Limb (tissue), 2 donors: ENCODE measurements around the gene COG6.
A peak's percentile ranks its signal among the peaks of the same experiment; 100 is the strongest.

Experiments used
- DNase-seq, 2 donors: peaks; one replicate each; pipeline ENCODE4 v3.0.0-alpha.2; 2016; ENCODE audit errors: extremely low spot score in 2 of 2

The COG6 gene

DNA sequence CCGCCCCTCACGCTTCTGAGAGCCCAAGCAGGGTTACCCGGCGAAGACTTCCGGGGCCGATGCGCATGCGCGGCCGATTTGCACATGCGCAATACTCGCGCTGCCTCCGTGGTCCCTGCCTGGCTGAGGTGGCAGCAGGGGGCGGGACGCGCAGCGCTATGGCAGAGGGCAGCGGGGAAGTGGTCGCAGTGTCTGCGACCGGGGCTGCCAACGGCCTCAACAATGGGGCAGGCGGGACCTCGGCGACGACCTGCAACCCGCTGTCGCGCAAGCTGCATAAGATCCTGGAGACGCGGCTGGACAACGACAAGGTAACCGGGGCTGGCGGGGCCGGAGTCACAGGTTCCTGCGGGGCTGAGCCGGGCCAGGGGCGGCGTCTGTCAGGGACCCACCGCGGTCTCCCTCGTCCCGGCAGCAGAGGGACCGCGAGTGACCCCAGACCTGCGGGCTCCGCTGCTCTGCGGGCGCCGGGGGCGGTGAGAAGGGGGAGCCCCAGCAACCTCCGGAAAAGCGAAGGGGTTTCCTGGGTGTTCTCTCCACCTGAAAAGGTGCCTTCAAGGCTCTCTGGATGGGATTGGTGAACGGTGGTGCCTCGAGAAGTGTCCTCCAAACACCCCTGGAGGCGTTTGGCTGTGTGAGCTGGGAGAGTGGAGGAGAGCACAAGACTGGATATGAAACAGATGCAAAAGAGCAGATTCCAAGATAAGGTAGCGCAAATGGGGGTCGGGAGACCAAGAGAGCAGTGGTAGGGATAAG lies at the start of gene COG6:
TSS of gene COG6 (plus strand) at position 94 of the 756 bp plus-strand sequence. CDS start at position 159, 65 bp downstream.
- peak; percentile 89 to 97 for DNase-seq

DNA sequence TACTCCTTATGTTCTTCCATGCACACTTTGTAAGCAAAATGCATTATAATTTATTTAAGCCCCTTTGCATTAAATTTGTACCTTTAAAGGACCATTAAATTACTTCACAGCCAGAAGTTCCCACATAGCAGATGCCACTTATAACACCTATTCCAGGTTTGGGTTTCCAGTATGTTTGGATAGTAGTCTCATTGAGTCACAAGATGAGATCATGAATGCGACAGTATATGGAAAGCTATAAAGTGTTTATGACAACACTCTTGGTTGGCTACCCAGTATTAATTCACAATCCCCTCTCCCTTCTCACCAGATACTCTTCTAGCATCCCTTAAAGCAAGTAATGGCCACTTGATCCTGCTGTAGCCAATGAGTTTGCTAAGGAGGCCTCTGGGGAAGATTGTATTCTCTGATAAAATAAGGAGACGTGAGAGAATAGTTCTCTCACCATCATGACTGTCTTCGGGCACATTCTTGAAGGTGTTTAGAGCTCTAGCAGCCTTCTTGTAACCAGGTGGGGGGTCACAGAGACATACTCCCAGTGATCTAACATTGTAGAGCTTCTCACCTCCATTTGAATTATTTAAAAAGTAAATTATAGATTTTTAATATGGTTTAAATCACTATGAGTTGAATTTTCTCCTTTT lies 49.7 kb upstream of the COG6 start:
- no peak for DNase-seq

GRCh38 chr13:39607876-39608275 lies 47.6 kb upstream of the COG6 start:
- DNase-seq: no peak

DNA sequence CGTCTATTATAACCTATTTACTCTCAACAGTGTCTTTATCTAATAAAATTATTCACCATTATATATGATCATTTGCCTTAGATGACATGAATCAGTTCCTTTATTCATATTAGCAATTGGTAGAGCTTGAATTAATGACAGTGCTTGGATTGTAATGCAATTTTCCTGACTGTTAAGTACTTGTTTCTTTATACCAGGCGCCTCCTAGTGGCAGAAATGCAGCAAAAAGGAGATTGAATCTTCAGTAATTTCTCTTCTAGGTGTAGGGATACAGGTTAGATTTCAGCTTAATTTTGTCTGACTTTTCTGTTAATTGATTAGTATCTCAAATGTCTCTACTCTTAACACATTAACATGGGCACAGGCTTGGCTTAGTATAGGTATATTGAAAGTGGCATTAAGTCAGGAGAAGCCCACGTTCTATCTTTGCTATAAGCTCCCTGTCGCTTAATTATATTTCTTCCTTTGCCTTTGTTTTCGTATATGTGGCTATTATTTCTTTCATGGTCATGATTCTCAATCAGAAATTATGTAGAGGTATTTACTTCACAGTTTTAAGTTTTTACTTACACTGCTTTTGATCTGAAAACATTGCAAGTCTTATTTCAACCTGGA lies 43.3 kb upstream of the COG6 start:
- DNase-seq: peak; percentile 72 to 79

DNA sequence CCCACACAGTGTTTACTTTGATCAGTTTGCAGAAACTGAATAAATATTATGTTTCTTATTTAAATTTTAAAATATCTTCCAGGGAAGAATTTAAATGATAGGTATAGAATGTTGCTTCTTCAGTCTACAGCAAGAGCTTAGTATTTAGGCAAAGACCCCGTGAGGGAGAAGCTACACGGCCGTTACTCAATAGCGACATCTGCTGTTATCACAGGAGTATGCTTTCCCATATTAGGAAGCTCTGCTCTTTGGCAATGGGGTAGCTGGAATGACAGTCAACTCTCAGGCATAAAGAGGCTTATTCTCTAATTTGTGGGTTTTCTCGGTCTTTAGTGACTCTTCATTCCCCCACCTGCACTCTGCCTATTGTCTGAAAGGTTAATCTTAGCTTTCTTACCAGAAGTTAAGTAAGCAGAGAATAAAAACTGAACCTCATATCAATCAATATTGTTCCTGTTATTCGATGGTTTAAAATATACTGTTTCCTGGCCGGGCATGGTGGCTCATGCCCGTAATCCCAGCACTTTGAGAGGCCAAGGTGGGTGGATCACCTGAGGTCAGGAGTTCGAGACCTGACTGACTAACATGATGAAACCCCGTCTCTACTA lies 39.3 kb upstream of the COG6 start:
- DNase-seq: peak; percentile 59 to 89

DNA sequence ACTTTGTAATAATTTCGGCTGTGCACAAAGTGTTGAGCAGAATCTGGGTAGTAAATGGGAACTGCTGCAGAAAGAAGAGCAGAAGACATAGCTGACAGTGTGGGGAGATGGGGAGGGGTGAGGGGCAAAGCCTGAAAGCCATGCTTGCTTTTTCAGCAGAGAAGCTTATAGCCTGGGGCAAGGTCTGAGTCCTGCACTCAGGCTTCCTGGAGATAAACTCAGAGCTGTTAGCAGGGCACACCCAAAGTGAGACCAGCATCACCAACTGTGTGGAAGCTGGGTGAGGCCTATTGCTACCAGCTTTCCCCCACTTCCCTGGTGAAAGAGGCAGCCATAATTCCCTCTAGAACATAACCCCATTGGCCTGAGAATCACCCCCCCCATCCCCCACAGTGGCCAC lies 36.9 kb upstream of the COG6 start:
- DNase-seq: no peak

- no peak for DNase-seq
Observed at GRCh38 chr13:39623466-39623865, 32.0 kb upstream of the COG6 start.

DNA sequence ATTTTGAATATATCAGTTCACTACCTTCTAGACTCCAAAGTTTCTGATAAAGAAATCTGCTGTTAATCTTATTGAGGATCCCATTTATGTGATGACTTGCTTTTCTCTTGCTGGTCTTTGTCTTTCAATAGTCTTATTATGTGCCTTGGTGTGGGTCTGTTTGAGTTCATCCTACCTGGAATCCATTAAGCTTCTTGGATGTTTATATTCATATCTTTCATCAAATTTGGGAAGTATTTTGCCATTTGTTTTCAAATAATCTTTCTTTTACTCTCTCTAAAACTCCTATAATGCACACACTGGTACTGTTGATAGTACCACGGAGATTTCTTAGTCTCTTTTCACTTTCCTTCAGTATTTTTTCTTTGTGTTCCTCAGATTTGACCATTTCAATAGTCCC lies 24.2 kb upstream of the COG6 start:
- DNase-seq: no peak

DNA sequence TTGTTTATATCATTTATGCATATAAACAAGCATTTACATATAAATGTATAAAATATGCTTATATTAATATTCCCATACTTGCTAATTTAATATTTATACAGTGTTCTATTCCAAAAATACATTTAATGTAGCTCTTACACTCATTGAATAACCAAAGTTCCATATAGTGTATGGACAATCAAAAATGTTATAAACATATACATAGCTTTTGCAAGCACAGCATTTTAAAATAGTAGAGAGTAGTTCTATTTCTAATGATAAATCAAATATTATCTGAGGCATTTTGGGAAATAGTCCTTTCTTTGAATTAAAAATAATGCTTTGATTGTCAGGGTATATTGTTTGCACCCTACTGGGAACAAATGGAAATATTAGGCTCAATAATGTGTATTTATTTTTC lies 22.5 kb upstream of the COG6 start:
- DNase-seq: no peak

DNA sequence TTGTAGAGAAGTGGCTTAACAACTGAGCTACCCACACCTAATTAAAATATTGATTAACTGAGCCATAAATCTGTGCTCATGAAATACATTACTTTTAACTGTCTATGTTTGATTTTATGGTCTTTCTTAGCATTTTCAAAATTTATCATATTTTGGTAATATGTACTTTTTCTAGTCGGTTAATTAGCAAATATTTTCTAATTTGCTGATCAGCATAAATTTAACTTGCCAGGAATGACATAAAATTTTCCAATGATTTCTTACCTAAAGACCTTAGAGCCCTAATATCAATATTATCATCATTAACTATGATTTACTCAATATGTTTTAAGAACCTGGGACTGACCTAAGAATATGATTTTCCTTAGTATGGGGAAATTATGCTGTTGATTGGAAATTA lies 19.9 kb upstream of the COG6 start:
- DNase-seq: no peak

GRCh38 chr13:39637890-39638289 lies 17.6 kb upstream of the COG6 start:
- no peak for DNase-seq

DNA sequence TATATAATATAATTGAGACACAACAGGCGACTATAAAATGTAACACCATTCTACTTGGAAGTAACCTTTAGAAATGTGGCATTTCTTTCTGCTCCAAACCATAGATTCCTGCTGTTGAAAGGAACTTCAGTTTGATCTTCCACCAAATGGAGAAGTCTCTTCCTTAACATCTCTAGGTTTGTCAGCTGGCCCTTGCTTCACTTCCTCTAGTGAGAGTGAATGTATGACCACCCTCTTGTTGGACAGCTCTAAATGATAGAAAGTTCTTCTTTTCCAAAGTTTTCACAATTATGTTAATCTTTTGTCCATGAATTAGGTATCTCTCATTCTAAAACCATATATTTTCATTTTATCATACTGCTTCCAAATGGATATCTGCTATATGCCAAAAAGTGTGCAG lies 13.8 kb upstream of the COG6 start:
- no peak for DNase-seq

GRCh38 chr13:39646122-39646521 lies 9.3 kb upstream of the COG6 start:
- DNase-seq: no peak

DNA sequence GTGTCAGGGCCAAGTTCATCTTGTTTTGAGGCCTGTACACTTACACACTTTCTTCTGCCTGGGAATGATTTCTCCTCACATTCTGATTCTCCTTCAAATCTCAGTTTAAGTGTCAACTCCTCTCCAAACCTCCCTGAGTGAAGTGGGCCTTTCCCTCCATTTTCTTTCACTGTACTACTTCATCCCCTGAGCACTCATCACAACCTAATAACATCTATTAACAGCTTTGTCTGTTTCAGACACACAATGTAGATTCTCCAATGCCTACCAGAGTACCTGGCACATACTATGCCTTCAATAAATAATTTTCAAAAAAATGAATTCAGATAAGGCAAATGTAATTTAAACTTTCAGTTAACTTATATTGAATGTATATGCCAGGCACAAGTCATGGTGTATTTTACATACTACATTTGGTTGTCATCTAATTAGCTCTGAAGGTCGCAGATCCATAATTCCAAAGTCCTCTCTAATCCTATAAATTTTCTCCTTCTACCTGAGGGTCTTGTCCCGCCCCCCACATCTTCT lies 357 bp upstream of the COG6 start:
- no peak for DNase-seq

GRCh38 chr13:39656325-39656677 lies 839 bp downstream of the COG6 start:
- DNase-seq: no peak

DNA sequence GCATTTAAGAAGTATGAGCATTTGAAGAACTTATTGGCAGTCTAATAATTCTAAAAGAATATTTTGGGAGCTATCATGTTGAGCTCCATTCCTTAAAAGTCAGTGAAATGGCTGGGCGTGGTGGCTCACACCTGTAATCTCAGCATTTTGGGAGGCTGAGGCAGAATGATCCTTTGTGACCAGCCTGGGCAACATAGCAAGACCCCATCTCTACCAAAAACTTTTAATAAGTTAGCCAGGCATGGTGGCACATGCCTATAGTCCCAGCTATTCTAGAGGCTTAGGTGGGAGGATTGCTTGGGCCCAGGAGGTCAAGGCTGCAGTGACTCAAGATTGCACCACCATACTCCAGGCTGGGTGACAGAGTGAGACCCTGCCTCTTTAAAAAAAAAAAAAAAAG lies 8.0 kb downstream of the COG6 start:
- DNase-seq: no peak

GRCh38 chr13:39663958-39664357 lies 8.5 kb downstream of the COG6 start:
- DNase-seq: no peak

GRCh38 chr13:39665763-39666162 lies 10.3 kb downstream of the COG6 start:
- no peak for DNase-seq

DNA sequence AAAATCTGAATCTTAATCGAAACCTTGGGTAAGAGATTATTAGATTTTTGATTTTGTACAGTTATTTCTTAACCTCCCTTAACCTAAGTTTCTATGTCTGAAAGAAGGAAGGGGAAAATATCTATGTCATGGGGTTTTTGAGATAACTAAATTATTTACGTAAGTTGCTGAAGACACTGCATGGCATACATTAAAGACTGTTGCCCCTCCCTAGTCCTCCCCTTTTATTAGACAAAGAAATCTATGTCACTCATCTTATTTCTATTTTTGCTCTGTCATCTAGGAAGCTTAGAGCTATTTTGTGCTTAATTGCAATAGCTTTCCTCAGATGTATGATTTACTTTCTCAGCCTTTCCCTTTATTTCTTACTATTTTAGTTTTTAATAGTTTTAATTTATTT lies 15.0 kb downstream of the COG6 start:
- DNase-seq: no peak

DNA sequence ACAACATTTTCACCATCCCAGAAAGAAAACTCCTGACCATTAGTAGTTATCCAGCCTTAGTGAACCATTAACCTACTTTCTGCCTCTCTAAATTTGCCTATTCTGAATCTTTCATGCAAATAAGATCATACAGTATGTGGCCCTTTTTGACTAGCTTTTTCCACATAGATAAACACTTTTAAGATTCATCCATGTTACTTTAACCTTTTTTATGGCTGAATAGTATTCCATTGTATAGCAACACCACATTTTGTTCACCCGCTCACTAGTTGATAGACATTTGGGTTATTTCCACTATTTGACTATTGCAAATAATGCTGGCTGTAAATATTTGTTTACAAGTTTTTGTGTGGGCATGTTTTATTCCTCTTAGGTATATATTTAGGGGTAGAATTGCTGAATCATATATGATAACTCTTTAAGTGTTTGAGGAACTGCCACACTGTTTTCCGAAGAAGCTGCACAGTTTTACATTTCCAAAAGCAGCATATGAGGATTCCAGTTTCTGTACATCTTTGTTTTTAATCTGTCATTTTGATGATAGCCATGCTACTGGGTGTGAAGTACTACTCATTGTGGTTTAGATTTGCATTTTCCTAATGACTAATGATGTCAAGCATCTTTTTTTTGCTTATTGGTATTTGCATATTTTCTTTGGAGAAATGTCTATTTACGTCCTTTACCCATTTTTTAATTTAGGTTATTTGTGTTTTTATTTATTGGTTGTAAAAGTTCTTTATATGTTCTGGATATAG lies 17.1 kb downstream of the COG6 start:
- no peak for DNase-seq

DNA sequence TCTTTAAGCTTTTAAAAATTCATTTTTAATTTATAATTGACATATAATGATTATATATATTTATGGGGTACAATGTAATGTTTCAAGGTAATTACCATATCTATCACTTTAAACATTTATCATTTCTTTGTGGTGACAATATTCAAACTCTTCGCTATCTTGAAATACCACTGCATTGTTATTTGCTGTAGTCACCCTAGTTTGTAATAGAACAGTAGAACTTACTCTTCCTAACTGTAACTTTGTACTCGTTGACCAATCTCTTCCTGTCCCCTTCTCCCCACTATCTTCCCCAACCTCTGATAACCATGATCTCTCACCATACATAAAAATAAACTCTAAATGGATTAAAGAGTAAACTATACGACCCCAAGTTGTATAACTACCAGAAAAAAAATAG lies 20.4 kb downstream of the COG6 start:
- DNase-seq: no peak
